DND-41 (cell line): Measurements from ENCODE around the gene SRRM5.

Experiments used
- CTCF ChIP-seq: IDR thresholded peaks from 2 replicates; pipeline ENCODE4 v1.5.1; 2012; ENCODE audit warnings: borderline replicate concordance, low read length, moderate library complexity, mild to moderate bottlenecking; ENCODE audit not compliant: poor library complexity, severe bottlenecking; ENCODE audit errors: extremely low read depth
- EZH2 ChIP-seq: IDR thresholded peaks from 3 replicates; pipeline ENCODE4 v1.6.1; 2012; ENCODE audit warnings: borderline replicate concordance, low read depth, mild to moderate bottlenecking, moderate library complexity, low read length, inconsistent platforms; ENCODE audit not compliant: severe bottlenecking

- TF ChIP-seq CTCF (no peak), EZH2 (no peak)
Measured at GRCh38 chr19:43664018-43664417, 52.1 kb downstream of the SRRM5 start.
